ENCODE data around the gene RNF166.

RNF166 gene

GRCh38 chr16:88723507-88723887 is 17.3 kb upstream of the RNF166 start:
- DNase-seq: no peak

GRCh38 chr16:88722784-88723506 is 16.7 kb upstream of the RNF166 start:
- no peak for DNase-seq

DNA sequence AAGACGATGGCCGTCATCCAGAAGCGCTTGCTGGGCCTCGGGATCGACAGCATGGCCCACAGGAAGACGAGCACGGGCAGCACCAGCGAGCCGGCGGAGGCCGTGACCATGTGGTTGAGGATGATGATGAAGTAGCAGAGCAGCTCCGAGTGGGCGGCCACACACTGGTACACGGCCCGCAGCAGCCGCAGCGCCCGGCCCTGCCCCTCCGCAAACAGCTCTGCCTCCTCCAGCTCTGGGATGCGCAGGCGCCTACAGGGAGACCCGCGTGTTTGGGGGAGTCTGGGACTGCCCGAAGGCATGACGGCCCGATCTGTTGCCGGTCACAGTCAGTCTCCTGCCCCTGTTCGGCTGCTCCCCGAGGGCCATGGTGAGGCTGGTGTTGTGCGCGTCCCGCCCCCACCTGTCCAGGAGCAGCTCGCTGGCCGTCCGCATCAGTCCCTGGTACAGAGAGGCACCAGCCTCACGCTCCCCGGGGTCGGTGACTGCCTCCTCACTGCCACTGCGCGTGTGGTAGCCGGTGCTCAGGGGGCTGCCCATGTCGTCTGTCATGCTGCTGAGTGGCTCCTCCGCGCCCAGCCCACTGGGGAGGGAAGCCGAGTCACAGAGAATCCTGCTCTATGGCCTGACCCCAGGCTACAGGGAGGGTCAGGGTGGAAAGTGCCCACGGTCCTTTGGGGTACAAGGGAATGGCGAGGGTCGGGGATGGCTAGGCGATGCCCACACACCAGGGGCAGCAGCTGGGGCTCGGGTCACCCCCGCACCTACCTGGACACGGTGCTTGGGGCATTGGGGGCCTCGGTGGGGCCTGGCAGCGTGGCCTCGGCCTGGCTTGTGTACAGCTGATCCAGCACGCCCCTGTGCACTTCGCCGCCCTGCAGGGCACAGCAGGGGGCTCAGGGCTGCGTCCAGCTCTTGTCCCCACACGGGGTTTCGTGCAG is 15.9 kb upstream of the RNF166 start:
- DNase-seq: no peak

DNA sequence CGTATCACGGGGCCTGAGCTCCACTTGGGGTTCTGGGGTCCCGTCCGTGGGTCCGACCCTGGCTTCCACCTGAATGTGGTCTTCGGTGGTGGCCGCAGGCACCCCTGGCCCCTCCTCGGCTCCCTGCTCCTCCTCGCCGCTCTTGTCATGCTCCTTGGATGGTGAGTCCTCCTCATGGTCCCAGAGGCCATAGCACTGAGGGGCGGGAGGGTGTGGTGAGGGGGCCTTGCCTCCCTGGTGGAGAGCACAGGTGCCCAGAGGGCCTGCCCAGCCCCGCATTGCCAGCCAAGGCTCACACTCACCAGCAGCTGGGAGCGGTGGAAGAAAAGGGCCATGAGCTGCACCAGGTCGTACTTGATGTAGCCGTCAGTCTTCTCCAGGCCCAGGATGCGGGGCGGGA is 15.0 kb upstream of the RNF166 start:
- DNase-seq: no peak

GRCh38 chr16:88720396-88720970 is 14.3 kb upstream of the RNF166 start:
- DNase-seq: no peak

DNA sequence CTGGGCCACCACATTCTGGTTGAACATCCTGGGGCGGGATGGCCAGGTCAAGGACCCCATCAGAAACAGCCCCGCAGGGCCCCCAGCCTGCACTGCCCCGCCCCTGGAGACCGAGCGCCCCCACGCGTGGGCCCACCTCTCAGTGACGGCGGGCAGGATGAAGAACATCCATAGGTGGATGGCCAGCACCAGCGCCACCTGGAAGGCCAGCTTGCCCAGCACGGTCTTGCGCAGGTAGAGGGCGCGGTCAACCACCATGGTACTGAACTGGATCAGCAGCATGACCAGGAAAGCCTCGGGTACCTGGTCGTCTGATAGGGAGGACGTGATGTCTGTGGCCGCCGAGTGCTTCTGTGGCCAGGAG is 13.7 kb upstream of the RNF166 start:
- DNase-seq: no peak

DNA sequence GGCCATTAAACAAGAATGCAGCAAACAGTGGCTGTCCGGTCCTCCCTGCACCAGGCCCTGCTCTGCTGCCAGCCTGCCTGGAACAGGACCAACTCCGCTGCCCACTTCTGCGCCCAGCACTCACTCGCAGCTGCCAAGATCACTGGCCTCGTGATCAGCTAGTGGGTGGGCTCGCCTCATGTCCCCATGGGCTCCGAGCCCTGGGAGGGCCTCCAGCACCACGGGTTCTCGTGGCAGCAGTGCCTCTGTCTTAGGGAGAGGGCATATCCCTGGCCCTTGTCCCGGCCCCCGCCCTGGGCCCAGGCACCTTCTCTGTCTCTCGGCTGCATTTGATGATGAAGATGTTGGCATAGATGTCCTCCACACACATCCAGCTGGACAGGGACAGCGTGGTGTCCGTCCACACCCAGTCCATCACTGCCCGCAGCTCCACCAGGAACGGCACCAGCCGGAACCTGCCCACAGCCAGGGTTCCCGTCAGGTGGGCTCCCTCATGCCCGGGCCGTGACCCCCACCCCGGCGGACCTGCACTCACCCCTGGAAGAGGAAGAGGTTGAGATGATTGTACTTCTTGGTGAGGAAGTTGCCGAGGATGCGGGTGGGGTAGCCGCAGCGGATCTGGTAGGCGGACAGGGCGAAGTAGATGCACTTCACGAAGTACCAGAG is 13.2 kb upstream of the RNF166 start:
- DNase-seq: no peak

DNA sequence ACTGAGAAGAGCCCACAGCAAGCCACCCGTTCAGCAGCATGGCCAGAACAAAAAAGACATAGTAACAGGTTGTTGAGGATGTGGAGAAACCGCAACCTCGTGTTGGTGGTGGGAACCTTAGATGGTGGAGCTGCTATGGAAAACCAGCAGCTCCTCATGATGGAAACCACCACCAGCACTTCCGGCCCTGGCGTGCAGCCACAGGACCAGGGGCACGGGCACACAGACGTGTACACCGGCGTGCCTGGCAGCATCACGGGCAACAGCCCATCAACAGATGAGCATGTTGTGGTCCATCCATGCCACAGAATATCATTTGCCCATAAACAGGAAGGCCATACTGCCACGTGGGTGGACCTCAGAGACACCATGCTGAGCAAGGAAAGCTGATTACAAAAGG is 12.0 kb upstream of the RNF166 start:
- no peak for DNase-seq

GRCh38 chr16:88716601-88717001 is 10.4 kb upstream of the RNF166 start:
- DNase-seq: no peak

GRCh38 chr16:88716201-88716600 is 10.0 kb upstream of the RNF166 start:
- no peak for DNase-seq

- DNase-seq: no peak
Observed at GRCh38 chr16:88715312-88716190, 9.3 kb upstream of the RNF166 start.

GRCh38 chr16:88714420-88715302 is 8.5 kb upstream of the RNF166 start:
- no peak for DNase-seq

DNA sequence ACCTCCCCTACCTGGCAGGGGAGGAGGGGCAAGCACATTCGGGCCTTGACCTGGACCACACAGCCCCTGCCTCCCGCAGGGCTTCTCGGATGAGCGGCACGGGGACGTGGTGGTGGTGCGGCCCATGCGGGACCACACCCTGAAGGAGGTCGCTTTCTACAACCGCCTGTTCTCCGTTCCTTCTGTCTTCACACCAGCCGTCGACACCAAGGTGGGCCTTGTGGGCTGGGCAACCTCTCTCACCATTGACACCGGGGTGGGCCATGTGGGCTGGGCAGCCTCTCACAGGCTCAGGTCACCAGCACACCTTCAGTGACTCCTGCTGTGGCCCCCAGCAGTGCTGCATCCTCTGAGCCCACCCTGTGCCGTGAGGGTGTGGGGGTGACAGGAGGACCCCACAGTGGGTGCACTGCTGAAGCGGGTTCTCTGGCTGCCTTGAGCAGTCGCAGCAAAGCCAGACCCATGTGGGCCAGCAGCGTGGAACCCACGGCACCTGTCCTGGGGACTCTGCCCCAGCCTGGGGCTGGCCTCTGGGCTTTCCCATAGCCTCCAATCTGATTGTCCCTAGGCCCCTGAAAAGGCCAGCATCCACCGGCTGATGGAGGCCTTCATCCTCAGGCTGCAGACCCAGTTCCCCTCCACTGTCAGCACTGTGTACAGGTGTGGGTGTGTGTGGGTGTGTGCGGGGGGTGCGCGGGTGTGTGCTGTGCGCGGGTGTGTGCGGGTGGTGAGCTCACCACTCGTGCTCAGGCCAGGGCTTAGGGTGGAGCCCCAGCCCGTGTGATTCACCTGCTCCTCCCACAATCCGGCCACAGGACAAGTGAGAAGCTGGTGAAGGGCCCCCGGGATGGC is 7.6 kb upstream of the RNF166 start:
- DNase-seq: no peak

DNA sequence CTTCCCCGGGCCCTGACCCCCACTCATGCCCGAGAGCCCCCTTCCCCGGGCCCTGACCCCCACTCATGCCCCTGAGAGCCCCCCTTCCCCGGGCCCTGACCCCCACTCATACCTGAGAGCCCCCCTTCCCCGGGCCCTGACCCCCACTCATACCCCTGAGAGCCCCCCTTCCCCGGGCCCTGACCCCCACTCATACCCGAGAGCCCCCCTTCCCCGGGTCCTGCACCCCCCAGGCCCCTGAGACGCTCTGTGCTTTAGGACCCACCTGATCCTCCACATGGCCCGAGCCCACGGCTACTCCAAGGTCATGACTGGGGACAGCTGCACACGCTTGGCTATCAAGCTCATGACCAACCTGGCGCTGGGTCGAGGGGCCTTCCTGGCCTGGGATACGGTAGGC is 6.8 kb upstream of the RNF166 start:
- no peak for DNase-seq

DNA sequence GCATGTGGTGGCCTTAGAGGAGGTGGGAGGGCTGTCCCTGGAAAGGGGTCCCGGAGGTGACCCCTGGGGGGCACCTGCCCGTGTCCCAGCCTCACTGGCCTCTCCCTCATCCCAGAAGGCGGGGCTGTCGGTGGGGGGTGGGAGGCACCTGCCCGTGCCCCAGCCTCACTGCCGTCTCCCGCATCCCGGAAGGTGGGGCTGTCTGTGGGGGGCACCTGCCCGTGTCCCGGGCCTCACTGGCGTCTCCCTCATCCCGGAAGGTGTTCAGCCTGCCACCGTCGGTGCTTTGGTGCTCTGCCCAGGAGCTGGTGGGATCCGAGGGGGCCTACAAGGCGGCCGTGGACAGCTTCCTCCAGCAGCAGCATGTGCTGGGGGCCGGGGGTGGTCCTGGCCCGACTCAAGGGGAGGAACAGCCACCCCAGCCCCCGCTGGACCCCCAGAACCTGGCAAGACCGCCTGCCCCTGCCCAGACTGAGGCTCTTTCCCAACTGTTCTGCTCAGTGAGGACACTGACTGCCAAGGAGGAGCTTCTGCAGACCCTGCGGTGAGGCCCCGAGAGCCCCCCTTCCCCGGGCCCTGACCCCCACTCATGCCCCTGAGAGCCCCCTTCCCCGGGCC is 6.3 kb upstream of the RNF166 start:
- no peak for DNase-seq

GRCh38 chr16:88711750-88712340 is 5.6 kb upstream of the RNF166 start:
- no peak for DNase-seq

DNA sequence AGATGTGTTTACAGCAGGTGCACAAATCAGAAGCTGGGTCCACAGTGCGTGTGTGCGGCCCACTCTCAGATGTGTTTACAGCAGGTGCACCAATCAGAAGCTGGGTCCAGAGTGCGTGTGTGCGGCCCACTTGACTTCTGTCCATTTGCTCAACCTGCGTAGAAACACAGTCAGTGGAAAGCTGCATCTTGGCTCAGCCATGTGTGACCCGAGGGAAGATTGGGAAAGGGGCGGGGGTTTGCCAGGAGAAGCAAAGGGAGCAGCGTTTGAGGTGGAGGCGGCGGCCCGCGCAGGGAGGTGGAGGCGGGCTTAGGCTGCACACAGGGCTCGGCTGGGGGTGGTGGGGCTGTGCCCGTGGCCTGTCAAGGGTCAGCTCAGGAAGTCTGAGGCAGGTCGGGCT is 4.3 kb upstream of the RNF166 start:
- DNase-seq: no peak

GRCh38 chr16:88706965-88707826 is 988 bp upstream of the RNF166 start:
- DNase-seq: no peak
